ENCODE measurements around the gene INSIG2.

DNA sequence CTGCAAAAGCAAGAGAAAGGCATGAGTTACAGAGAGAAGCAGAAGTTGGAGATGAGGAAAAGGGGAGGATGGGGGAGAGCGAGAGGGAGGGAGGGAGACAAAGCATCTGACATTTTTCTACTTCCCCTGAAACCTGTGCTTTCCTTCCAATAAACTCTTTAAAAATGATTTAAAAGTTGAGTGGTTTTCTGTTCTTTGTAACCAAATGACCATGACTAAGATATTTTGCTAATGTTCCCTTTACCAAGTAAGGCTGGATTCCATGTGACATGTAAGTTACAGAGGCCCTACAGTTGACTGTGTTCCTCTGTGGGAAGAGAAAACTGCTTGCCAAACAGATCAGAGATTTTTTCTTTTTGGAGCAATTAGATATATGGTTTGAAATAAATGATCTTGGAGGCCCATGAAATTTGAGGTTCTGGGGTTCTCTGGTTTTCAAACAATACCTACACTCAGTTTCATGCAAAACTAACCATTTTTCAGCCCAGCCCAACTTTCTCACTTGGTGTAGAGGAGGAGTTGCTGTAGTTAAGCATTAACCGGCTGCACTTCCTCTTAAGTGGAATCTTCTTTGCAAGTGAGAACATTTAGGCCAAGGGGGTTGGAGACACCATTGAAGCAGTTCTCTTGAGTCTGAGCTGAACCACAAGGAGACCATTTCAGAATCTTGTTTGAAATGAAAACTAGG, 34.5 kb downstream of the INSIG2 start:
- TF ChIP-seq POLR2AphosphoS5 (IDR thresholded peaks at IDR 0.05; ENCODE audit: low read depth, low read length) (no peak), SIN3A (IDR thresholded peaks at IDR 0.05; ENCODE audit: borderline replicate concordance, insufficient read depth, low read length) (no peak), TAF1 (IDR thresholded peaks at IDR 0.05; ENCODE audit: borderline replicate concordance, insufficient read depth, low read length) (no peak), FOXP2 (optimal IDR thresholded peaks at IDR 0.05; ENCODE audit: borderline replicate concordance, extremely low read depth, extremely low read length, insufficient read depth) (no peak)
- TF ChIP-seq, protein P1, sequence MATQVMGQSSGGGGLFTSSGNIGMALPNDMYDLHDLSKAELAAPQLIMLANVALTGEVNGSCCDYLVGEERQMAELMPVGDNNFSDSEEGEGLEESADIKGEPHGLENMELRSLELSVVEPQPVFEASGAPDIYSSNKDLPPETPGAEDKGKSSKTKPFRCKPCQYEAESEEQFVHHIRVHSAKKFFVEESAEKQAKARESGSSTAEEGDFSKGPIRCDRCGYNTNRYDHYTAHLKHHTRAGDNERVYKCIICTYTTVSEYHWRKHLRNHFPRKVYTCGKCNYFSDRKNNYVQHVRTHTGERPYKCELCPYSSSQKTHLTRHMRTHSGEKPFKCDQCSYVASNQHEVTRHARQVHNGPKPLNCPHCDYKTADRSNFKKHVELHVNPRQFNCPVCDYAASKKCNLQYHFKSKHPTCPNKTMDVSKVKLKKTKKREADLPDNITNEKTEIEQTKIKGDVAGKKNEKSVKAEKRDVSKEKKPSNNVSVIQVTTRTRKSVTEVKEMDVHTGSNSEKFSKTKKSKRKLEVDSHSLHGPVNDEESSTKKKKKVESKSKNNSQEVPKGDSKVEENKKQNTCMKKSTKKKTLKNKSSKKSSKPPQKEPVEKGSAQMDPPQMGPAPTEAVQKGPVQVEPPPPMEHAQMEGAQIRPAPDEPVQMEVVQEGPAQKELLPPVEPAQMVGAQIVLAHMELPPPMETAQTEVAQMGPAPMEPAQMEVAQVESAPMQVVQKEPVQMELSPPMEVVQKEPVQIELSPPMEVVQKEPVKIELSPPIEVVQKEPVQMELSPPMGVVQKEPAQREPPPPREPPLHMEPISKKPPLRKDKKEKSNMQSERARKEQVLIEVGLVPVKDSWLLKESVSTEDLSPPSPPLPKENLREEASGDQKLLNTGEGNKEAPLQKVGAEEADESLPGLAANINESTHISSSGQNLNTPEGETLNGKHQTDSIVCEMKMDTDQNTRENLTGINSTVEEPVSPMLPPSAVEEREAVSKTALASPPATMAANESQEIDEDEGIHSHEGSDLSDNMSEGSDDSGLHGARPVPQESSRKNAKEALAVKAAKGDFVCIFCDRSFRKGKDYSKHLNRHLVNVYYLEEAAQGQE (IDR thresholded peaks at IDR 0.05; ENCODE audit: insufficient read depth in 1 of 2, low read depth in 2 of 2, low read length in 2 of 2), result no peak

All from PFSK-1 (cell line).